ENCODE data around the gene DIAPH3.

DNA sequence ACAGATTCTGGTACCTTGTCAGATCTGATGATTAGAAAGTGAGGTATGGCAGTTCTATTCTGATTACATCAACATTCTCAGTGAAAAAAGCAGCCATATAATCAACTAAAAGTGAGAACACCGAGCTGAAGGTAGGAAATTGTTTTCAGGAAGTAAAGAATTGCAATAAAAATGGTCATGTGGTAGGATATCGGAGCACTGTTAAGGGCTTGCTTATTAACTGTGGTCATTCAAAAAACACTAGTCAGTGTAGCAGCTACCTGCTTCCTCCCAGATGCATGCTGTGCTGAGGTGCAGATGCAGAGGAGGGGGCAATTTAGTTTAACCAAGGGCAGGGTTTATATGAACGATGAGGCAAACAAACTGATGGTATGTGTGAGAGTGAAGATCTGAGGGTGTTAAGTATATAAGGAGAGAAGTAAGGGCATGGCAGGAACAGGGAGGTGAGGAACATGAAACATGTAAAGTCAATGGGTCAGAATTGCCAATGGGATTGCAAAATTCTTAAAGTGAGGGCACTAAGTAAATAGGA is 111.9 kb downstream of the DIAPH3 start:
- TF ChIP-seq, protein P1, sequence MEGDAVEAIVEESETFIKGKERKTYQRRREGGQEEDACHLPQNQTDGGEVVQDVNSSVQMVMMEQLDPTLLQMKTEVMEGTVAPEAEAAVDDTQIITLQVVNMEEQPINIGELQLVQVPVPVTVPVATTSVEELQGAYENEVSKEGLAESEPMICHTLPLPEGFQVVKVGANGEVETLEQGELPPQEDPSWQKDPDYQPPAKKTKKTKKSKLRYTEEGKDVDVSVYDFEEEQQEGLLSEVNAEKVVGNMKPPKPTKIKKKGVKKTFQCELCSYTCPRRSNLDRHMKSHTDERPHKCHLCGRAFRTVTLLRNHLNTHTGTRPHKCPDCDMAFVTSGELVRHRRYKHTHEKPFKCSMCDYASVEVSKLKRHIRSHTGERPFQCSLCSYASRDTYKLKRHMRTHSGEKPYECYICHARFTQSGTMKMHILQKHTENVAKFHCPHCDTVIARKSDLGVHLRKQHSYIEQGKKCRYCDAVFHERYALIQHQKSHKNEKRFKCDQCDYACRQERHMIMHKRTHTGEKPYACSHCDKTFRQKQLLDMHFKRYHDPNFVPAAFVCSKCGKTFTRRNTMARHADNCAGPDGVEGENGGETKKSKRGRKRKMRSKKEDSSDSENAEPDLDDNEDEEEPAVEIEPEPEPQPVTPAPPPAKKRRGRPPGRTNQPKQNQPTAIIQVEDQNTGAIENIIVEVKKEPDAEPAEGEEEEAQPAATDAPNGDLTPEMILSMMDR (IDR thresholded peaks at IDR 0.05): no peak
- TF ChIP-seq EP300 (IDR thresholded peaks at IDR 0.05): no peak

Measured in sigmoid colon (tissue), 4 donors.